NCI-H128 (cell line): Measurements from ENCODE around the gene DPH7.
"Not testable (repeated sequence)": the region's sequence is repeated elsewhere in the genome, so short reads cannot be mapped to it uniquely, and the experiment has no call there.

Source experiments
- DNase-seq: peaks from one replicate; lab custom pipeline; 2025; ENCODE audit not compliant: unreplicated experiment; lab: John Stamatoyannopoulos, UW

Gene DPH7

GRCh38 chr9:137578518-137579258 lies at the start of gene DPH7:
TSS of gene DPH7 (minus strand) at chr9:137578925. CDS start at chr9:137578777, 148 bp downstream.
- DNase-seq = peak; percentile 76

GRCh38 chr9:137627406-137627805 lies 48.7 kb upstream of the DPH7 start:
- DNase-seq = not testable (repeated sequence)

- DNase-seq = no peak
Measured at GRCh38 chr9:137626464-137626863, 47.7 kb upstream of the DPH7 start.

- not testable (repeated sequence) for DNase-seq
Measured at GRCh38 chr9:137622211-137622610, 43.5 kb upstream of the DPH7 start.

GRCh38 chr9:137621131-137621757 lies 42.5 kb upstream of the DPH7 start:
- no peak for DNase-seq

- DNase-seq = no peak
Measured at GRCh38 chr9:137620581-137620980, 41.9 kb upstream of the DPH7 start.

GRCh38 chr9:137620048-137620405 lies 41.3 kb upstream of the DPH7 start:
- no peak for DNase-seq

GRCh38 chr9:137619240-137620047 lies 40.7 kb upstream of the DPH7 start:
- DNase-seq = no peak

GRCh38 chr9:137618105-137619067 lies 39.7 kb upstream of the DPH7 start, which contains the start of gene EHMT1:
TSS of gene EHMT1 (plus strand) at chr9:137619005. CDS start at chr9:137619029, 24 bp downstream.
- DNase-seq = peak; percentile 85

- no peak for DNase-seq
Measured at GRCh38 chr9:137615387-137615871, 36.7 kb upstream of the DPH7 start.

GRCh38 chr9:137614631-137615386 lies 36.1 kb upstream of the DPH7 start:
- DNase-seq = no peak

GRCh38 chr9:137613738-137614523 lies 35.2 kb upstream of the DPH7 start:
- no peak for DNase-seq

GRCh38 chr9:137613259-137613658 lies 34.5 kb upstream of the DPH7 start:
- no peak for DNase-seq

GRCh38 chr9:137612741-137613142 lies 34.0 kb upstream of the DPH7 start:
- DNase-seq = no peak

- DNase-seq = no peak
Measured at GRCh38 chr9:137611623-137612609, 33.2 kb upstream of the DPH7 start.

- no peak for DNase-seq
Measured at GRCh38 chr9:137610944-137611343, 32.2 kb upstream of the DPH7 start.

- no peak for DNase-seq
Measured at GRCh38 chr9:137607141-137607857, 28.6 kb upstream of the DPH7 start.
